LNCAP (cell line): ENCODE results near the gene PXMP2.

Experiments used
- CTCF ChIP-seq: fragments of 450-650 bp; IDR thresholded peaks from 2 replicates; pipeline ENCODE4 v1.5.1; 2017; ENCODE audit warnings: mild to moderate bottlenecking

PXMP2 gene

GRCh38 chr12:132707241-132707640, 19.9 kb downstream of the PXMP2 start:
- TF ChIP-seq CTCF, result no peak

GRCh38 chr12:132708150-132708549, 20.8 kb downstream of the PXMP2 start:
- no peak for TF ChIP-seq CTCF

- TF ChIP-seq CTCF, result no peak
Observed at GRCh38 chr12:132710043-132710404, 22.6 kb downstream of the PXMP2 start.

GRCh38 chr12:132710405-132711079, 23.2 kb downstream of the PXMP2 start, which contains the start of gene PGAM5:
TSS of gene PGAM5 (plus strand) at chr12:132710842. CDS start at chr12:132710877, 35 bp downstream.
- TF ChIP-seq CTCF, result no peak

GRCh38 chr12:132711080-132711843, 23.9 kb downstream of the PXMP2 start:
- TF ChIP-seq CTCF, result no peak

GRCh38 chr12:132713123-132713522, 25.7 kb downstream of the PXMP2 start:
- TF ChIP-seq CTCF, result no peak

- no peak for TF ChIP-seq CTCF
Observed at GRCh38 chr12:132715874-132716273, 28.5 kb downstream of the PXMP2 start.
